Testis (tissue), 3 donors: Measurements from ENCODE around the gene C20orf96. TPM values are rescaled to one million over a fixed set of nuclear protein-coding genes. Genes with fewer than 3 reads are reported as not detected.

Experiments
- DNase-seq: peaks from one replicate; pipeline ENCODE4 v3.0.0-alpha.2; 2019
- H3K27ac ChIP-seq, 2 donors: fragments of 200-600 bp; sonication (generic); one replicate each; pipeline ENCODE4 v1.5.1; 2019
- H3K27me3 ChIP-seq: fragments of 200-600 bp; sonication (generic); one replicate; pipeline ENCODE4 v1.5.1; 2019
- H3K36me3 ChIP-seq: fragments of 200-600 bp; sonication (generic); one replicate; pipeline ENCODE4 v1.5.1; 2017; ENCODE audit warnings: low read depth; ENCODE audit errors: missing control alignments
- H3K4me1 ChIP-seq: fragments of 200-600 bp; sonication (generic); one replicate; pipeline ENCODE4 v1.5.1; 2019
- H3K4me3 ChIP-seq, 2 donors: fragments of 200-600 bp; sonication (generic); one replicate each; pipeline ENCODE4 v1.5.1; 2017 to 2019
- H3K9me3 ChIP-seq: fragments of 200-600 bp; sonication (generic); one replicate; pipeline ENCODE4 v1.5.1; 2017
- POLR2A ChIP-seq: fragments of 450-650 bp; IDR thresholded peaks from one replicate; pipeline ENCODE4 v1.6.1; 2017; ENCODE audit warnings: antibody characterized with exemption, mild to moderate bottlenecking, moderate library complexity
- WGBS, 2 donors: methylation state at CpG; one replicate each; pipeline ENCODE4 v1.1.5; 2018; 5-methylcytosine and 5-hydroxymethylcytosine counted together
- intact Hi-C: fragments of 100-400 bp; cut with DNase I; formaldehyde crosslinking; loops from one replicate; pipeline ENCODE4 v1.15.1; 2023; ENCODE audit warnings: low total_unique reads
- polyA plus RNA-seq: library from polyadenylated mRNA; stranded (reverse); fragments of 350-450 nt; fragmentation: Illumina TruSeq; extraction: RNeasy Lipid Tissue Mini Kit (QIAGEN cat#74804); gene quantifications from one replicate; pipeline ENCODE4 v1.2.3, GENCODE V29; 2014; ENCODE audit warnings: low read depth, low replicate concordance; ENCODE audit not compliant: insufficient read depth
- total RNA-seq, 2 donors: library from RNA; depleted of rRNA; stranded (reverse); fragments of >200 nt; gene quantifications; one replicate each; pipeline ENCODE4 v1.2.3, GENCODE V29; 2016
- TF ChIP-seq, protein P1 (sequence below), 3 experiments: fragments of 450-650 bp in 2 of 3; fragments of 200-600 bp in 1 of 3; sonication (generic) in 1 of 3; IDR thresholded peaks; one replicate each; pipeline ENCODE4 v1.5.1; 2016 to 2019; ENCODE audit warnings: antibody characterized with exemption in 3 of 3, mild to moderate bottlenecking in 2 of 3, moderate library complexity in 1 of 3

The C20orf96 gene
- total and polyA plus RNA-seq, 3 donors from 2014 or later = 16.7 to 46.3 (median 32.0) TPM

DNA sequence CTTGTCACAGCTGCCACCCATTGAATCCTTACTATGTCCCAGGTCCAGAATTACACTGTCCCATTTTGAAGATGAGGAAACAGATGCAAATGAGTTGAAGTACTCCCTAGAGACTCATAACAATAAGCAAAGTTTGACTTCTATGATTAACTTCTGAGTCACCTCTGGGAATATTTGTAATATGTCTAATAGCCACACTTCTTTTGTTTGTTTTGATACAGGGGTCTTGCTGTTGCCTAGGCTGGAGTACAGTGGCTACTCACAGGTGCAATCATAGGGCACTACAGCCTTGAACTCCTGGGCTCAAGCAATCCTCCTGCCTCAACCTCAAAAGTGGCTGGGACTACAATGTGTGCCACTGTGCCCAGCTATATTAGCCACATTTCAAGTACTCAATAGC, 23.4 kb upstream of the C20orf96 start:
- no peak overlapping the region for H3K27ac ChIP-seq
- DNase-seq = no peak
- peaks cover 4% of the 10 kb centered on the region for H3K4me1 ChIP-seq
- no peak overlapping the region for H3K4me3 ChIP-seq
- H3K36me3 ChIP-seq = no peaks in the 10 kb centered on the region
- H3K27me3 ChIP-seq = no peaks in the 10 kb centered on the region
- TF ChIP-seq, protein P1, sequence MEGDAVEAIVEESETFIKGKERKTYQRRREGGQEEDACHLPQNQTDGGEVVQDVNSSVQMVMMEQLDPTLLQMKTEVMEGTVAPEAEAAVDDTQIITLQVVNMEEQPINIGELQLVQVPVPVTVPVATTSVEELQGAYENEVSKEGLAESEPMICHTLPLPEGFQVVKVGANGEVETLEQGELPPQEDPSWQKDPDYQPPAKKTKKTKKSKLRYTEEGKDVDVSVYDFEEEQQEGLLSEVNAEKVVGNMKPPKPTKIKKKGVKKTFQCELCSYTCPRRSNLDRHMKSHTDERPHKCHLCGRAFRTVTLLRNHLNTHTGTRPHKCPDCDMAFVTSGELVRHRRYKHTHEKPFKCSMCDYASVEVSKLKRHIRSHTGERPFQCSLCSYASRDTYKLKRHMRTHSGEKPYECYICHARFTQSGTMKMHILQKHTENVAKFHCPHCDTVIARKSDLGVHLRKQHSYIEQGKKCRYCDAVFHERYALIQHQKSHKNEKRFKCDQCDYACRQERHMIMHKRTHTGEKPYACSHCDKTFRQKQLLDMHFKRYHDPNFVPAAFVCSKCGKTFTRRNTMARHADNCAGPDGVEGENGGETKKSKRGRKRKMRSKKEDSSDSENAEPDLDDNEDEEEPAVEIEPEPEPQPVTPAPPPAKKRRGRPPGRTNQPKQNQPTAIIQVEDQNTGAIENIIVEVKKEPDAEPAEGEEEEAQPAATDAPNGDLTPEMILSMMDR (IDR thresholded peaks at IDR 0.05) = no peak
- TF ChIP-seq POLR2A = no peak
- no peaks in the 10 kb centered on the region for H3K9me3 ChIP-seq
- intact Hi-C loops = no loop called here

GRCh38 chr20:313402-313801, 22.9 kb upstream of the C20orf96 start:
- no peaks in the 10 kb centered on the region for H3K27me3 ChIP-seq
- WGBS, 2 donors = 88 to 92% methylated on average over 5 of the region's 5 CpGs

GRCh38 chr20:312866-313265, 22.3 kb upstream of the C20orf96 start:
- no peaks in the 10 kb centered on the region for H3K9me3 ChIP-seq

More at GRCh38 chr20:313402-313801, 22.9 kb upstream of the C20orf96 start:
- no peak for TF ChIP-seq POLR2A
- TF ChIP-seq, protein P1 (IDR thresholded peaks at IDR 0.05) = no peak
- peaks cover 4% of the 10 kb centered on the region for H3K4me1 ChIP-seq
- no peak for DNase-seq
- intact Hi-C loops = no loop called here
- H3K9me3 ChIP-seq = no peaks in the 10 kb centered on the region
- no peak overlapping the region for H3K4me3 ChIP-seq
- H3K27ac ChIP-seq = no peak overlapping the region
- H3K36me3 ChIP-seq = no peaks in the 10 kb centered on the region

DNA sequence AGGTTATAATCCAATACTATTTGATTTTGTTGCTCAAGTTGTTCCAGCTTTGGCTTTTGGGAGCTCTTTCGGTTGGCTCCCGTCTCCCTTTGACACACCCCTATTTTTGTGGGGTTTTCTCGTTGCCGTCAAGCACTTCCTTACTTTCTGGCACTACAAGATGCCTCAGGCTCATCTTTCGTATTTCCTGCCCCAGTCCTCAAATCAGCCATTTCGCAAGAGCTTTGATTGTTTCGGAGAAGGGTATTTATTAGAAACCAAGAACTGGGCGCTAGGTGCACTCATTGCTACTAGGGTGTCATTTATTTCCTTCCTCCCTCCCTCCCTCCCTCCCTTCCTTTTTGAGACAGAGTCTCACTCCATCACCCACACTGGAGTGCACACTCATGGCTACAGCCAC, 21.5 kb upstream of the C20orf96 start:
- DNase-seq = no peak
- Histone ChIP-seq H3K27ac (no peak overlapping the region), H3K9me3 (no peaks in the 10 kb centered on the region), H3K4me3 (no peak overlapping the region), H3K4me1 (peaks cover 4% of the 10 kb centered on the region), H3K36me3 (no peaks in the 10 kb centered on the region), H3K27me3 (no peaks in the 10 kb centered on the region)
- TF ChIP-seq, protein P1 (IDR thresholded peaks at IDR 0.05) = no peak
- no peak for TF ChIP-seq POLR2A
- WGBS, 2 donors = 74 to 84% methylated on average over 8 of the region's 8 CpGs
- intact Hi-C loops = no loop called here

More at GRCh38 chr20:312866-313265, 22.3 kb upstream of the C20orf96 start:
- 52 to 70% methylated on average over 1 of the region's 1 CpG for WGBS, 2 donors
- no peak overlapping the region for H3K4me3 ChIP-seq
- H3K4me1 ChIP-seq = peaks cover 4% of the 10 kb centered on the region
- H3K27ac ChIP-seq = no peak overlapping the region
- DNase-seq = no peak
- intact Hi-C loops = no loop called here
- no peaks in the 10 kb centered on the region for H3K36me3 ChIP-seq
- no peak for TF ChIP-seq POLR2A
- TF ChIP-seq, protein P1 (IDR thresholded peaks at IDR 0.05) = no peak
- no peaks in the 10 kb centered on the region for H3K27me3 ChIP-seq

DNA sequence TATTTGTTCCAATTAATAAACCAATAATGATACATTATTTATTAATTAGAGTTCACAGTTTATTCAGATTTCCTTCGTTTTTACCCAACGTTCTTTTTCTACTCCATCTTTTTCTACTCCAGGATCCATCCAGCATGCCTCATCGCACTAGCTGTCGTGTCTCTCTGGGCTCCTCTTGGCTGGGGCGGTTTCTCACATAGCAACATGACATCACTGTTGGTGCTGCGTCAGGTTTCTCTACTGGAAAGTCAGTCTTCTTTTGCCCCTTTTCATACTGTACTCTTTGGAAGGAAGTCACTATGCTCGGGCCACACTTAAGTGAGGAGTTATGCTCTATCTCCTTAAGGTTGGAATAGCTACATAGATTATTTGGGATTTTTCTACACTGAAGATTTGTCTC, 21.1 kb upstream of the C20orf96 start:
- DNase-seq = no peak
- no peaks in the 10 kb centered on the region for H3K36me3 ChIP-seq
- no peak overlapping the region for H3K4me3 ChIP-seq
- WGBS, 2 donors = 75 to 78% methylated on average over 7 of the region's 7 CpGs
- no peak overlapping the region for H3K27ac ChIP-seq
- H3K27me3 ChIP-seq = no peaks in the 10 kb centered on the region
- intact Hi-C loops = no loop called here
- H3K9me3 ChIP-seq = no peaks in the 10 kb centered on the region
- peaks cover 4% of the 10 kb centered on the region for H3K4me1 ChIP-seq
- TF ChIP-seq, protein P1 (IDR thresholded peaks at IDR 0.05) = no peak
- no peak for TF ChIP-seq POLR2A
